SJSA1 (cell line): Measurements from ENCODE around the gene METAP2. TPM values are rescaled to one million over a fixed set of nuclear protein-coding genes. Genes with fewer than 3 reads are reported as not detected.

Source experiments
- DNase-seq, 2 experiments: peaks; one replicate each; pipeline ENCODE4 v3.0.0-alpha.2; 2015 to 2020; ENCODE audit warnings: low spot score in 2 of 2, low read depth in 1 of 2
- H3K27ac ChIP-seq: fragments of 250-450 bp; sonication (Bioruptor Pico); 2 replicates; pipeline ENCODE4 v1.5.1; 2020; ENCODE audit warnings: mild to moderate bottlenecking, moderate library complexity
- H3K27me3 ChIP-seq: fragments of 250-450 bp; sonication (Bioruptor Pico); replicated peaks from 2 replicates; pipeline ENCODE4 v1.5.1; 2020; ENCODE audit warnings: mild to moderate bottlenecking, moderate library complexity
- H3K36me3 ChIP-seq: fragments of 250-450 bp; sonication (Bioruptor Pico); 2 replicates; pipeline ENCODE4 v1.5.1; 2020; ENCODE audit warnings: mild to moderate bottlenecking
- H3K4me1 ChIP-seq: fragments of 250-450 bp; sonication (Bioruptor Pico); replicated peaks from 2 replicates; pipeline ENCODE4 v1.6.1; 2021; ENCODE audit warnings: mild to moderate bottlenecking
- H3K4me3 ChIP-seq: fragments of 250-450 bp; sonication (Bioruptor Pico); 2 replicates; pipeline ENCODE4 v1.5.1; 2020; ENCODE audit warnings: mild to moderate bottlenecking
- H3K9me3 ChIP-seq: fragments of 250-450 bp; sonication (Bioruptor Pico); replicated peaks from 2 replicates; pipeline ENCODE4 v1.5.1; 2020; ENCODE audit warnings: mild to moderate bottlenecking
- total RNA-seq: library from RNA; depleted of rRNA; stranded (reverse); fragments of >200 nt; shearing (Covaris generic); gene quantifications from 2 replicates; pipeline ENCODE4 v1.2.3, GENCODE V29; 2014; rRNA removed

METAP2 gene
- total RNA-seq, 1 experiment from 2014 or later: 104 TPM

DNA sequence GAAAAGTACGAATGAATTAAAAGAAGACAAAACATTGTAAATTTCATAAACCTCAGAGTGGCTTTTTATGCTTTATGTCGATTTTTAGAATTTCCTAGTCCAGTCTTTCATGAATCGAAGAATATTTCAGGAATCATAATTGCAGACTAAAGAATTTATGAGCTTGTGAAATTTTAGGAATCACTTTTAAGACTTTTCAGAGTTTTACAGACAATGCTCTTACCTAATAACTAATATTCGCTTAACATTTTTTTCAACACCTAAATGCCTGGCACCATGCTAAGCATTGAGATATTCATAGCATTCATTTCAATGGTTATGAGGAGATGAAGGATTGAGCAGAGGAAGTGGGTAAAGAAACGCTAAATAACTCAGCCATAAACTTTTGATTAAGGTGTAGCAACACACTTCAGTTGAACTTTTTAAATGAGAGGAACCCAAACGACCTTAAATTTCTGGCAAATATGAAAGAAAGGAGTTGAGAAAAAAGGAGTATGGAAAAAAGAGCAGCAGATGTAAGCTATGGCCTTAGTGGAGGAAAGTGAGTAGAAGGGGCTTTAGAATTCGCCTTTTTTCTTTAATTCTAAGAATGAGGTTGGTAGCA is 78.1 kb downstream of the METAP2 start:
- Histone ChIP-seq H3K27ac (no peak overlapping the region), H3K4me3 (no peak overlapping the region), H3K27me3 (no peaks in the 10 kb centered on the region), H3K4me1 (peaks cover 7% of the 10 kb centered on the region), H3K36me3 (0 out of 2 replicates have a peak, but pooled peaks cover 3% of the 10 kb centered on the region), H3K9me3 (peaks cover 9% of the 10 kb centered on the region)
- DNase-seq: no peak

DNA sequence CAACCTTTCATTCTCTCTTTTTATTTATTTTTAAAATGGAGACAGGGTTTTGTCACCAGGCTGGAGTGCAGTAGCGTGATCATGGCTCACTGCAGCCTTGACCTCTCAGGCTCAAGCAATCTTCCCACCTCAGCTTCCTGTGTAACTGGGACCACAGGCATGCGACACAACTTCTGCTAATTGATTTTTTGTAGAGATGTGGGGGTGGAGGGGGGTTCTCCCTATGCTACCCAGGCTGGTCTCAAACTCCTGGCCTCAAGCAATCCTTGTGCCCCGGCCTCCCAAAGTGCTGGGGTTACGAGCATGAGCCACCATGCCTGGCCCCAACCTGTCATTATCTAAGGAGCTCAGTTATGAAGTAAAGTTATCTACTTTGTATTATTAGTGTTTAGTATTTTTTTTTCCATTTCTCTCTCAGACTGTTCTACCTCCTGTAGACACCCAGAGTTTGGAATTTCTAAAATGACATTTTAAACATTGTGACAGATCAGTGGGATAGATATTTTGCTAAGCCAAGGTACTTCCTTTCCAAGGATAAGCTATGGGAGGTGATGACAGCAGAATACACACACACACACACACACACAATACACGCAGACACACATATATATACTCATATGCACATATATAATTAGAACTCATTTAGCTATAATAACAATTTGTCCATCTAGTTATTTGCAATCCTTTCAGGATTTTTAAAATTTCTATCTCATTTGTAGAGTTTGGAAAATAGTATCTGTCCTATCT is 79.4 kb downstream of the METAP2 start:
- Histone ChIP-seq H3K27ac (no peak overlapping the region), H3K4me1 (no peaks in the 10 kb centered on the region; the same call in 1 of the 2 replicates)
- no peak for DNase-seq

GRCh38 chr12:95554532-95555071 is 80.7 kb downstream of the METAP2 start:
- Histone ChIP-seq H3K4me3 (no peak overlapping the region), H3K9me3 (peaks cover under 1% of the 10 kb centered on the region; the same call in 1 of the 2 replicates), H3K27me3 (no peaks in the 10 kb centered on the region), H3K4me1 (no peaks in the 10 kb centered on the region), H3K36me3 (no peaks in the 10 kb centered on the region), H3K27ac (no peak overlapping the region)
- DNase-seq: no peak

More for the DNA sequence above, 79.4 kb downstream of the METAP2 start:
- no peak overlapping the region for H3K4me3 ChIP-seq
- H3K36me3 ChIP-seq: 0 out of 2 replicates have a peak, but pooled peaks cover 2% of the 10 kb centered on the region
- no peaks in the 10 kb centered on the region for H3K27me3 ChIP-seq
- peaks cover 9% of the 10 kb centered on the region for H3K9me3 ChIP-seq

DNA sequence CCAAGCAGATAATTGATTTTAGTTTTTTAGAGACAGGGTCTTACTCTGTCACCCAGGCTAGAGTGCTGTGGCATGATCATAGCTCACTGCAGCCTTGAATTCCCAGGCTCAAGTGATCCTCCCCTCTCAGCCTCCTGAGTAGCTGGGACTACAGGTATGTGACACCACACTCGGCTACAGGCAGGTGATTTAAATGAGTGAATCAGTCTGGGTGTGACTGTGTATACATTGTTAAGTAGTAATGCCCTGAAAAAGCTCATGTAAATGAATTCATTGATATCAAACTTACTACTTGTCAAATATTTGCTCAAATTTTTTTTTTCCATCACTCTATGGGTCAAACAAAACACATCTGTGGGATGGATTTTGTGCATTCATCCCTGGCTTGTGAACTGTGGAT is 83.7 kb downstream of the METAP2 start:
- H3K36me3 ChIP-seq: no peaks in the 10 kb centered on the region
- no peak overlapping the region for H3K4me3 ChIP-seq
- H3K4me1 ChIP-seq: no peaks in the 10 kb centered on the region
- H3K9me3 ChIP-seq: no peaks in the 10 kb centered on the region
- H3K27me3 ChIP-seq: no peaks in the 10 kb centered on the region
- no peak overlapping the region for H3K27ac ChIP-seq
- DNase-seq: no peak

Other genes with a start within 250 kb of the METAP2 start
- gene USP44, start 77.3 kb downstream of the METAP2 start, total RNA-seq: 0.44 and 1.6 TPM in 2 replicates